SKM-1 (cell line): ENCODE data around the gene PSMD8.
"Not testable (repeated sequence)": the region's sequence is repeated elsewhere in the genome, so short reads cannot be mapped to it uniquely, and the experiment has no call there.

Experiments used
- DNase-seq: peaks from one replicate; lab custom pipeline; 2025; ENCODE audit not compliant: unreplicated experiment; lab: John Stamatoyannopoulos, UW

Gene PSMD8

GRCh38 chr19:38374332-38375097 lies at the start of gene PSMD8:
TSS of gene PSMD8 (plus strand) at chr19:38374571. CDS start at chr19:38374602, 31 bp downstream.
- peak; percentile 98 for DNase-seq

- no peak for DNase-seq
Observed at GRCh38 chr19:38326591-38326990, 47.8 kb upstream of the PSMD8 start.

DNA sequence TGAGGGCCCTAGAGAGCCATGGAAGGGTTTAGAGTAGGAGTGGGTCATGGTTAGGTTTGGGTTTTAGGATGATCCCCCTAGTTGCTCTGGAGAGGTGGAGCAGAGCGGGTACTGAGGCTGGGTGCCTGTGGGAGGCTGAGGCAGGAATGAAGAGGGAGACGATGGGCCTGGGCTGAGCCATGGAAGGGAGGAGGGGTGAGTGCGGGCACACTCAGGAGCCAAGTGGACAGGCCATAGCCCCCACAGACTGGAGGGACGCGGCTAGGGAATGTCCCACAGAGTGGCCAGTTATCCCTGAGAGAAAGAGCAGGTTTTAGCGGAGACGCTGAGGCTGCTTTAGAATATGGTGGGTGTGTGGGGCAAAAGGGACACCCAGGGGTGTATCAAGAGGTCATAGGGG lies 44.7 kb upstream of the PSMD8 start:
- DNase-seq = no peak

GRCh38 chr19:38331728-38332127 lies 42.6 kb upstream of the PSMD8 start:
- no peak for DNase-seq

DNA sequence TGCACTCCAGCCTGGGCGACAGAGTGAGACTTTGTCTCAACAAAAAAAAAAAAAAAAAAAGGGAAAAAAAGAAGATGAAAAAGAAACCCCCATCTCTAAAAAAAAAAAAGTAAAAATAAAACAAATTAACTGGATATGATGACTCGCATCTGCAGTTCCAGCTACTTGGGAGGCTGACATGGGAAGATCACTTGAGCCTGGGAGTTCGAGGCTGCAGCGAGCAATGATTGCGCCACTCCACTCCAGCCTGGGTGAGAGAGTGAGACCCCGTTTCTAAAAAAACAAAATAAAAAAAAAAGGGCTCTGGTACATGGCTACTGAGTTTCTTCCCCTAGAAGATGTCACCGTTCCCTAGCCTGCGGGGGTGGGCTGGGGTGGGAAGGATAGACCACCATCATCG lies 41.1 kb upstream of the PSMD8 start:
- no peak for DNase-seq

- peak; percentile 79 for DNase-seq
Observed at GRCh38 chr19:38335949-38336637, 38.3 kb upstream of the PSMD8 start.

DNA sequence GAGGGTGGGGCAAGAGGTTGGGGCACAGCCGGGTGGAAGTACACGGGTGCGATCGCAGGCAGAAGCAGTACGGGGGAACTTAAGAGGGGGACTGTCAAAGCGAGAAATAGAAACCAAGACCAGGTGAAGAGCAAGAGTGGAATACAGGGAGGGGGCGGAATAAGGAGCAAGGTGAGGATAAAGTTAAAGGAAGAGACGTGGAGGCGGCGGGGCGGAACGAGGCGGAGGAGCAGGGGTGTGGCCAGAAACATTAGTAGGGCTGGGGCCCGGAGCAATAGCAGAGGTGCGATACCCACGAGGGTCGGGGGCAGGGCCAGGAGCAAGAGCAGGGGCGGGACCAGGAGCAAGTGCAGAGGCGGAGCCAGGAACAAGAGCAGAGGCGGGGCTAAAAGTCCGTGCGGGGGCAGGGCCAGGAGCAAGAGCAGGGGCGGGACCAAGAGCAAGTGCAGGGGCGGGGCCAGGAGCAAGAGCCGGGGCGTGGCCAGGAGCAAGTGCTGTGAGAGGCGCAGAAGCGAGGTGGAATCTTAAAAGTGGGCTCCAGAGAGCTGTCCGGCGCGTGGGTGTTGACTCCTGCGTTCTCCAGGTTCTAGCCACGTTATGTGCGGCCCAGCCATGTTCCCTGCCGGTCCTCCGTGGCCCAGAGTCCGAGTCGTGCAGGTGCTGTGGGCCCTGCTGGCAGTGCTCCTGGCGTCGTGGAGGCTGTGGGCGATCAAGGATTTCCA lies 37.6 kb upstream of the PSMD8 start:
- DNase-seq = peak; percentile 90

GRCh38 chr19:38337360-38337653 lies 37.1 kb upstream of the PSMD8 start:
- DNase-seq = no peak

GRCh38 chr19:38339011-38339410 lies 35.4 kb upstream of the PSMD8 start:
- DNase-seq = not testable (repeated sequence)

GRCh38 chr19:38340927-38341326 lies 33.4 kb upstream of the PSMD8 start:
- DNase-seq = no peak

GRCh38 chr19:38346837-38347236 lies 27.5 kb upstream of the PSMD8 start:
- DNase-seq = no peak

- no peak for DNase-seq
Observed at GRCh38 chr19:38350883-38351282, 23.5 kb upstream of the PSMD8 start.

- DNase-seq = no peak
Observed at GRCh38 chr19:38351865-38352395, 22.4 kb upstream of the PSMD8 start.

DNA sequence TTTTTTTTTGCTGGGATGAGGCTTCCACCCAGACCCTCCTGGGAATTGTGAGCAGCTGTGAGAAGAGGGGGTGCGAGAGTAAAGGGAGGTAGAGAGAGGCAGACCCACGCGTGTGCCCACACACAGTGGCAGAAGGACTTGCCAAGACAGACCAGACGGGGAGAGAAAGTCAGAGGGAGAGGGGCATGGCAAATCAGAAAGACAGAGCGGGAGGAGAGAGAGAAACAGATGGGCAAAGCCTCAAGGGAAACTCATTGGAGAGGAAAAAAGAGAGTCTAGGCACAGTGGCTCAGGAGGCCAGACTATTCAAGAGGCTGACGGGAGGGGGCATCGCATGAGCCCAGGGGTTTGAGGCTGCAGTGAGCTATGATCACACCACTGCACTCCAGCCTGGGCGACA lies 21.8 kb upstream of the PSMD8 start:
- no peak for DNase-seq

DNA sequence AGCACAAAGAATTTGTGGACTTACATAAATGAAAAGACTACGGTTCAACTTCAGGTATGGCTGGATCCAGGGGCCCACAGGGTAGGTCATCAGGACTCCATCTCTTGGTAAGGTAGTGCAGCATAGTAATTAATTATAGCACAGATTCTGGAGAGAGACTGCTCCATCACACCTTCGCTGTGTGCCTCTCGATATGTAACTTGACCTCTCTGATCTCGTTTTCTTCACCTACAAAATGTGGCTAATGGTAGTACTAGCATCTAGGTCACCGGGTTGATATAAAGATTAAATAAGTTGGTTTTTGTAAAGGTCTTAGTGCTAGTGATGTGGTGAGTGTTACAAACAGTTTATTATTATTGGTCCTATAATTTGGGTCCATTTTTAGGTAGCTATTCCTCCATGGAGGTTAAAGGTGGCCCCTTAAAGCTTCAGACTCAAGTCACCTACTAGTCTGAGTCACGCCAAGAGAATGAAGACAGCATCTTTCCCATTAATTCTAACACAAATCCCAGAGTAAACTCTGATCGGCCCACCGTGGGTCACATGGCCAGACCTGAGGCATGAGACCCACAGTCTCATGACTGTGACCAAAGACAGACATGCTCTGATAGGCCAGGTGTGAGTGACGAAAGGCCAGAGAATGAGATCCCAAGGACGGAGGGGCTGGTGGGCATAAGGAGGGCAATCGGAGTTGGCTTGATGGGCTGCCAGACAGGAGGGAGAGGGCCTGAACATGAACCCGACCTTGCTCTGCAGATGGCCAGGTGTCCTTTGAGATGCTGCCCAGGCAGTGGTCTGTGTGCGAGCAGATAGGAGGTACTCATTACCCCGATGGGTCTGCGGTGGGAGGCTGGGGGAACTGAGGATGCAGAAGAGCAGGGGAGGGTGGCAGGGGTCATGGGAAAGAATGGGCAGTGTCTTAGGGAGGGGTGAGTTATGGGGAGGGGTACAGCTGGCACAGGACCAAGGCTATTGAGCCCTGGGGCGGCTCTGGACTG lies 18.3 kb upstream of the PSMD8 start:
- DNase-seq = no peak

DNA sequence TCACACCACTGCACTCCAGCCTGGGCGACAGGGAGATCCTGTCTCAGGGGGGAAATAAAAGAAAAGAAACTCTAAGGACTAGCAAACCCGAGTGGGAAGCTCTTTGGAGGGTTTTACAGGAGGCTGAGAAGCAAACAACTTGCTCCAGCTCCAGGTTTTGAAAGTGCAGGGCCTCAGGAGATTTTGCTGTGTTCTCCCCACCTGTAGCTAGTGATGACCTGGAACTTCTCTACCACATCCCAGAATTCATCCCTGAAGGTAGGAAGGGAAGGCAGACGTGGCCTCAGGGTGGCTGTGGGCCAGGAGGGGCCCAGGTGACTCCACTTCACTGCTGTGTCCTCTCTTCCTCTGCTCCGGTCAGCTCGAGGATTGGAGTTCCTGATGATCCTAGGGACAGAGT lies 16.3 kb upstream of the PSMD8 start:
- DNase-seq = no peak

- no peak for DNase-seq
Observed at GRCh38 chr19:38359242-38360021, 14.9 kb upstream of the PSMD8 start.

GRCh38 chr19:38360351-38360750 lies 14.0 kb upstream of the PSMD8 start:
- no peak for DNase-seq

DNA sequence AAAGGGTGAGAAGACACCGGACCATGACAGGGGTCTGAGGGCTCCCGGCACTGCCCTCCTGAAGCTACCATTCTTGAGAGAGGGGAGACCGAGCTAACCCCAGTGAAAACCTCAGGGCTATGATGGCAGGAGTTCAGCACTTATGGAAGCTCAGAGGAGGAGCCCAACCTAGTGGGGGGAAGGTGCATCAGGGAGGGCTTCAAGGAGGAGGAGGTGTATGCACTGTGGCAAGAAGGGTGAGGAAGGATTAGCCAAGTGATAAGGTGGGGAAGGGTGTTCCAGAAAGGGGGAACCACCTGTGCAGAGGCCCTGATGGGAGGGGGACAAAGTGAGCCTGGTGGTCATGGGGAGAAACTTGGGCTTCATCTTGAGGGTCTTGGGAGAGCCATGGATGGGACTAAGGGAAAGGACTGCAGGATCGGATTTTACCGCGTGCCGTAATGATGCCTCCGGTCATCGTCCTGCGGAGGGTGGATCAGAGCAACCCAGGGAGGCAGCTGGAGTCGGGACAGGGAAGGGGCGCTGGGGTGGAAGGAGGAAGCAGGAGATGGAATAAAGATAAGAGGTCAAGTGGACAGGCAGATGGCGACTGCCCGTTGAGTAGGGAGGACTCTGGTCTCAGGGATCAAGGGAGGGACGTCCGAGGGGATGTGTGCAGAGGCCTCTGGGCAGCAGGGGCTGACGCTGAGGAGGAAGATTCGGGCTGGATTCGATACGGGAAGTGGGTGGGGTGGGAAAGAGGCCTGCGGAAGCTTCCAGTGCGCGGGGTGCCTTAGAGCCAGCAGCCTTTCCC lies 13.3 kb upstream of the PSMD8 start:
- no peak for DNase-seq
